KMS-11 (cell line): ENCODE results near the gene CRTC3.

Source experiments
- H2AFZ ChIP-seq: fragments of 200-600 bp; sonication (generic); 2 replicates; pipeline ENCODE4 v1.6.1; 2016; ENCODE audit warnings: antibody characterized with exemption, mixed run types, low read depth
- H3K27ac ChIP-seq: fragments of 200-600 bp; sonication (generic); 2 replicates; pipeline ENCODE4 v1.6.1; 2016; ENCODE audit warnings: mild to moderate bottlenecking, mixed run types
- H3K27me3 ChIP-seq: fragments of 200-600 bp; sonication (generic); 2 replicates; pipeline ENCODE4 v1.6.1; 2017; ENCODE audit warnings: mild to moderate bottlenecking, low read depth, mixed run types, moderate library complexity; ENCODE audit not compliant: insufficient read depth
- H3K36me3 ChIP-seq: fragments of 200-600 bp; sonication (generic); 2 replicates; pipeline ENCODE4 v1.6.1; 2017; ENCODE audit warnings: mild to moderate bottlenecking, mixed run types; ENCODE audit not compliant: insufficient read depth
- H3K4me1 ChIP-seq: fragments of 200-600 bp; sonication (generic); 2 replicates; pipeline ENCODE4 v1.6.1; 2016; ENCODE audit warnings: mild to moderate bottlenecking, low read depth, mixed run types; ENCODE audit not compliant: poor library complexity, severe bottlenecking
- H3K4me2 ChIP-seq: fragments of 200-600 bp; sonication (generic); 2 replicates; pipeline ENCODE4 v1.7.0; 2016; ENCODE audit warnings: mild to moderate bottlenecking, mixed run types
- H3K4me3 ChIP-seq: fragments of 200-600 bp; sonication (generic); IDR thresholded peaks from 2 replicates; pipeline ENCODE4 v1.6.1; 2017; ENCODE audit warnings: low read depth, low read length, mixed read lengths; ENCODE audit not compliant: insufficient read depth
- H3K79me2 ChIP-seq: fragments of 200-600 bp; sonication (generic); 2 replicates; pipeline ENCODE4 v1.6.1; 2016; ENCODE audit warnings: low read depth, mixed run types; ENCODE audit not compliant: insufficient read depth
- H3K9ac ChIP-seq: fragments of 200-600 bp; sonication (generic); 2 replicates; pipeline ENCODE4 v1.6.1; 2016; ENCODE audit warnings: mild to moderate bottlenecking, mixed run types
- H4K20me1 ChIP-seq: fragments of 200-600 bp; sonication (generic); 2 replicates; pipeline ENCODE4 v1.6.1; 2016; ENCODE audit warnings: mild to moderate bottlenecking, mixed run types; ENCODE audit not compliant: insufficient read depth
- CTCF ChIP-seq: fragments of 200-600 bp; sonication (generic); conservative IDR thresholded peaks from 2 replicates; pipeline ENCODE4 v1.6.1; 2017; ENCODE audit warnings: low read depth, mild to moderate bottlenecking, antibody characterized with exemption, low read length, moderate library complexity, mixed read lengths

The CRTC3 gene

GRCh38 chr15:90641581-90642463, 112.1 kb downstream of the CRTC3 start:
- no peak for TF ChIP-seq CTCF
- Histone ChIP-seq H4K20me1 (no peaks in the 10 kb centered on the region), H3K27ac (no peak overlapping the region), H3K4me1 (peaks cover 31% of the 10 kb centered on the region), H3K4me3 (no peak overlapping the region), H2AFZ (no peak overlapping the region), H3K36me3 (no peaks in the 10 kb centered on the region), H3K4me2 (no peak overlapping the region), H3K9ac (no peak overlapping the region), H3K79me2 (no peaks in the 10 kb centered on the region), H3K27me3 (no peaks in the 10 kb centered on the region)

- peak; percentile 13; the same call in 1 of the 2 replicates for TF ChIP-seq CTCF
- Histone ChIP-seq H3K36me3 (no peaks in the 10 kb centered on the region), H3K27me3 (no peaks in the 10 kb centered on the region), H3K4me2 (no peak overlapping the region), H4K20me1 (no peaks in the 10 kb centered on the region), H3K4me3 (no peak overlapping the region), H3K79me2 (no peaks in the 10 kb centered on the region), H3K4me1 (peaks cover 29% of the 10 kb centered on the region), H3K27ac (no peak overlapping the region), H2AFZ (no peak overlapping the region), H3K9ac (no peak overlapping the region)
Observed at GRCh38 chr15:90642464-90643300, 113.0 kb downstream of the CRTC3 start.

- Histone ChIP-seq H3K4me1 (peaks cover 29% of the 10 kb centered on the region), H3K4me2 (no peak overlapping the region), H3K36me3 (no peaks in the 10 kb centered on the region)
Observed at GRCh38 chr15:90643301-90643632, 113.5 kb downstream of the CRTC3 start.

GRCh38 chr15:90644526-90644925, 114.8 kb downstream of the CRTC3 start:
- TF ChIP-seq CTCF = no peak
- no peak overlapping the region for H2AFZ ChIP-seq
- no peaks in the 10 kb centered on the region for H3K36me3 ChIP-seq
- H4K20me1 ChIP-seq = no peaks in the 10 kb centered on the region
- H3K9ac ChIP-seq = no peak overlapping the region
- no peaks in the 10 kb centered on the region for H3K27me3 ChIP-seq
- H3K79me2 ChIP-seq = no peaks in the 10 kb centered on the region
- no peak overlapping the region for H3K4me3 ChIP-seq
- no peak overlapping the region for H3K27ac ChIP-seq
- H3K4me2 ChIP-seq = no peak overlapping the region
- H3K4me1 ChIP-seq = peaks cover 22% of the 10 kb centered on the region

More at GRCh38 chr15:90643301-90643632, 113.5 kb downstream of the CRTC3 start:
- no peak overlapping the region for H3K27ac ChIP-seq
- H2AFZ ChIP-seq = no peak overlapping the region
- no peaks in the 10 kb centered on the region for H4K20me1 ChIP-seq
- TF ChIP-seq CTCF = no peak
- H3K79me2 ChIP-seq = no peaks in the 10 kb centered on the region
- no peak overlapping the region for H3K4me3 ChIP-seq
- no peak overlapping the region for H3K9ac ChIP-seq
- no peaks in the 10 kb centered on the region for H3K27me3 ChIP-seq
